Measurements from ENCODE around the gene NACC2.
A peak's percentile ranks its signal among the peaks of the same experiment; 100 is the strongest.

The NACC2 gene

GRCh38 chr9:136095070-136096058 is at the start of gene NACC2:
NACC2 (minus strand) TSS chr9:136095289; CDS start chr9:136050521, 44,768 bp downstream.
- no peak for ATAC-seq (ENCODE audit: low read depth)
- Mint-ChIP-seq H3K27ac (no peak within 1 kb of the TSS), H3K4me1 (peaks cover 9% of the 10 kb centered on the region), H3K36me3 (no peaks in the 10 kb centered on the region), H3K27me3 (peaks cover 27% of the 10 kb centered on the region), H3K4me3 (peak within 1 kb of the TSS; percentile 71), H3K9me3 (no peaks in the 10 kb centered on the region)
- no peak for DNase-seq (ENCODE audit: low spot score in 2 of 2)

DNA sequence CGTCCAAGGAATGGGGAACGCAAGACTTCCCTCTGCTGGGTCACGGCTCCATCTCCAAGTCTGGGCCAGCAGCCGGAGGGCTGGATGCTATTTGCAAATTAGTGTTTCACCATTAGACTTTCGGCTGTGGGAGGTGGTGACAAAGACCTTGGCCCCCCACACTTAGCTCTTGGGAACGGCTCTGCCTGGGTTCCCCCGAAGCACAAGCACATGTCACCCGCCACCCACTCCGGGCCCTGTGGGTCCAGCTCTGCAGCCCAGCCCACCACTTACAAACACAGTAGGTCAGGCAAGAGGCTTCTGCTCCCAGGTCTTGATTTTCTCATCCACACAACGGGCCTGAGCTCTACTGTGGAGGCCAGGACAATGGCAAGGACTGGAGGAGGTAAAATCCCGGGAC is 49.4 kb upstream of the NACC2 start:
- Mint-ChIP-seq H3K4me1 (no peaks in the 10 kb centered on the region), H3K27me3 (peaks cover 5% of the 10 kb centered on the region), H3K36me3 (no peaks in the 10 kb centered on the region), H3K4me3 (no peak overlapping the region), H3K9me3 (no peaks in the 10 kb centered on the region), H3K27ac (no peak overlapping the region)
- no peak for DNase-seq (ENCODE audit: low spot score in 2 of 2)
- no peak for ATAC-seq (ENCODE audit: low read depth)

DNA sequence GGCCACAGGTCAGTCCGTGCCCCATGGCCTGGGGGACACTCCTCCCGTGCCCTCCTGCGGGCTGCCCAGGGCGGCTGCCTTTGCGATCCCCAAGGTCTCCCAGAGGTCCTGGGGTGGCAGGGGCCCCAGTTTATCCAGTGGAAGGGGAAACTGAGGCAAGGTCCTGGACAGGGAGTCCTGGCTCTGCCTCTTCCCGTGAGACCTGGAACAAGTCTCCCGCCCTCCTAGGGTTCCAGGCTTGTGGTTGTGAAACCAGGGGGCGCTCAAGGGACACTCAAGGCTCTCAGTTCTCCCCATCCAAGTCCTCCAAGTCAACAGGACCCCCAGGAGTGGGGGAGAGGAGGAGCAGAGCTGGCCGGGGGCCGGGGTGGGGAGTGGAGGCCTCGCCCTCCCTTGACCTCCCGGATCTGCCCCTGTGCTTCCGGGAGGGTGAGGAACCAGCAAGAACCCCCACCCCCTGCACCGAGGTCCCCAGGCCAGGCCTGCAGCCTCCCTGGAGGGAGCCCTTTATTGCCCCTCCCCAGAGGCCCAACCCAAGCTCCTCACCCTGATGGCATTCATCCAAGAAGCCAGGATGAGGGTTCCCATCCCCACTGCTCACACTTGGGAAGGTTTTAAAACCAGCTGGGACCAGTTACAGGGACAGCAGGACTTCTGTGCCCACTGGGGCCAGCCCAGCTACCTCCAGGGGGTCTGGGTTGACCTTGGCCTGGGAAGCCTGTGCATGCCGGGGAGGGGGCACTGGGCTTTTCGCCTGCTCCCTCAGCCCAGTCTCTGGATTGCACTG is 48.3 kb upstream of the NACC2 start:
- no peak for ATAC-seq (ENCODE audit: low read depth)
- Mint-ChIP-seq H3K4me3 (no peak overlapping the region), H3K9me3 (no peaks in the 10 kb centered on the region), H3K36me3 (no peaks in the 10 kb centered on the region), H3K27ac (no peak overlapping the region), H3K4me1 (no peaks in the 10 kb centered on the region), H3K27me3 (peaks cover 5% of the 10 kb centered on the region)
- DNase-seq (ENCODE audit: low spot score in 2 of 2) = no peak

DNA sequence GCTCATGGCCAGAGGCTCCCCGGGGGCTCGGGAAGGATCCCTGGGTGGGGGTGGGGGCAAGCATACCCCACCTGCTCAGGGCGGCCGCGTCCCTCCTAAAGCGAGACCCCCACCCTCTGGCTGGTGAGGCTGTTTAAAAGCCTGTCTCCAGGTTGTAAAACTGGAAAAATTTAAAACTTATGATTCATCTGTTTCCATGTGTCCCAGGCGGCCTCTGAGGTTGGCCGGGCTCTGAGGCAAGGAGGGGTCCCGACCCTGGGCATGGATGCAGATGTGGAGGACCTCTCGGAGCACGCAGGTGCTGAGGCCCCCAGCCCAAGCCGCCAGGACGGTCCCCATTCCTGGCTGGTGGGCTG is 47.7 kb upstream of the NACC2 start:
- H3K36me3 Mint-ChIP-seq = no peaks in the 10 kb centered on the region
- DNase-seq (ENCODE audit: low spot score in 2 of 2) = no peak

DNA sequence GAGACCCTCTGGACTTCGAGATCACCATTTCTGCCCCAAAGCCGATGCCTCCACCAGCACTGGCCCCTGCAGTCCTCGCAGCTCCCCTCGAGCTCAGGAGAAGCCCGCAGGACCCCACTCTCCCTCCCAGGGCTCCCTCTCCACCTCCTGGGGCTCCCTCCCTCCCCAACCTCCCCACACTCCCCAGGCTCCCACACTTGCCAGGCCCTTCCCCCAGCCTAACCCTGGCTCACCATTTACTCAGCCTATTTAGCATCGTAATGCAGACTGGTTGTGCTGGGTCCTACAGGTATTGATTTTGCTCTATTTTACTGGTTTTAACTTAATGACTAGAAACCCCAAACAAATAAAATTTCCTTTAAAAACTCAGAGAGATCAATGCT is 47.3 kb upstream of the NACC2 start:
- H3K27me3 Mint-ChIP-seq = peaks cover 5% of the 10 kb centered on the region
- no peak for DNase-seq (ENCODE audit: low spot score in 2 of 2)
- H3K4me3 Mint-ChIP-seq = no peak overlapping the region
- no peak for ATAC-seq (ENCODE audit: low read depth)
- H3K36me3 Mint-ChIP-seq = no peaks in the 10 kb centered on the region
- H3K27ac Mint-ChIP-seq = no peak overlapping the region
- no peaks in the 10 kb centered on the region for H3K4me1 Mint-ChIP-seq
- no peaks in the 10 kb centered on the region for H3K9me3 Mint-ChIP-seq

More for the DNA sequence above, 47.7 kb upstream of the NACC2 start:
- no peak overlapping the region for H3K27ac Mint-ChIP-seq
- no peaks in the 10 kb centered on the region for H3K9me3 Mint-ChIP-seq
- peaks cover 5% of the 10 kb centered on the region for H3K27me3 Mint-ChIP-seq
- no peaks in the 10 kb centered on the region for H3K4me1 Mint-ChIP-seq
- ATAC-seq (ENCODE audit: low read depth) = no peak
- no peak overlapping the region for H3K4me3 Mint-ChIP-seq

DNA sequence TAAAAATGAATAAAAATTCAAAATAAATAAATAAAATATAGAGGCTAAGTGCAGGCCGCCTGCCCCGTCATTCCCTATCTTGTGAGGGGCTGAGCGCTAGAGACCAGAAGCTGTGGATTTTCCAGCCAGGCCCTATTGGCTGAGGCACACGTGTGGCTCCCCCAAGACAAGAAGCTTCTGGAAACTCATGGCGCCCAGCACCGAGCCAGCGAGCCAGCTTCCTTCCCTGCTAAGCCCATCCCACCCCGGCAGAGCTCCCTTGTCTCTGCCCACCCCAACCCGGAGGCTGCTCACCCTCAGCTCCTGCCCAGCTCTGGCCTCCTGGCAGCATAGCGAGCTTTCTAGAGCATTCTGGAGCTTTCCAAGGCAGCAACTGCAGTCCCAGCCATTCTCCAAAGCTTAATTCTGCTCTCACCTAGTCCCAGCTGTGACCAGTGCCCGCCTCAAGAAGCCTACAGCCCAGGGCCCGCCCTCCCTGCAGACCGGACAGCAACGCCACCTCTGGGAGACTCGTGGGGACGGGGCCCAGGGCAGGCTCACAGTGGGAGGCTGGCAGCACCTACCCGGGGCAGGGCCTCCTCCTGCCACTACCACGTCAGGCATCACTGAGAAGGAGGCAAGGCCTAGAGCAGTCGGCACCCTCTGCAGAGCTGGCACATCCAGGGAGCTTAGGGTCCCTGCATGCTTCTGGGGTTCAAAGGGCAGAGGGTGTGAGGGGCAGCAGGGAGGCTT is 46.8 kb upstream of the NACC2 start:
- no peaks in the 10 kb centered on the region for H3K36me3 Mint-ChIP-seq
- H3K4me3 Mint-ChIP-seq = no peak overlapping the region
- H3K27me3 Mint-ChIP-seq = peaks cover 8% of the 10 kb centered on the region
- H3K4me1 Mint-ChIP-seq = no peaks in the 10 kb centered on the region
- no peak overlapping the region for H3K27ac Mint-ChIP-seq
- DNase-seq (ENCODE audit: low spot score in 2 of 2) (no peak), ATAC-seq (ENCODE audit: low read depth) (no peak)
- no peaks in the 10 kb centered on the region for H3K9me3 Mint-ChIP-seq

- Mint-ChIP-seq H3K9me3 (no peaks in the 10 kb centered on the region), H3K27ac (no peak overlapping the region), H3K4me3 (no peak overlapping the region), H3K36me3 (no peaks in the 10 kb centered on the region), H3K27me3 (peaks cover 5% of the 10 kb centered on the region), H3K4me1 (no peaks in the 10 kb centered on the region)
- no peak for ATAC-seq (ENCODE audit: low read depth)
- no peak for DNase-seq (ENCODE audit: low spot score in 2 of 2)
These were observed 45.9 kb upstream of the NACC2 start for GRCh38 chr9:136140966-136141365.

DNA sequence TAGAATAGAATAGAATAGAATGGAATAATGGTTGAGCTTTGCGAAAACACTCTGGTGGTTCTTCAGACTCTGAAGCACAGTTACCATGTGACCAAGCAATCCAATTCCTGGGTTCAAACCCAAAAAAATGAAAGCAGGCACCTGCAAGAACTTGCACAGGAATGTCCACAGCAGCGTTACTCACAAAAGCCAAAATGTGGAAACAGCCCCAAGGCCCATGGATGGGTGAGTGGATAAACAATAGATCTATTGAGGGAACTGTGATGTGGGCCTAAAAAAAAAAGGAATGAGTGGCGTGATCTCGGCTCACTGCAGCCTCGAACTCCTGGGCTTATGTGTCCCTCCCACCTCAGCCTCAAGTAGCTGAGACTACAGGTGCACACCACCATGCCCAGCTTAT is 45.0 kb upstream of the NACC2 start:
- no peak overlapping the region for H3K4me3 Mint-ChIP-seq
- no peaks in the 10 kb centered on the region for H3K9me3 Mint-ChIP-seq
- no peak overlapping the region for H3K27ac Mint-ChIP-seq
- DNase-seq (ENCODE audit: low spot score in 2 of 2) = no peak
- H3K27me3 Mint-ChIP-seq = peaks cover 4% of the 10 kb centered on the region
- no peak for ATAC-seq (ENCODE audit: low read depth)
- H3K4me1 Mint-ChIP-seq = no peaks in the 10 kb centered on the region
- no peaks in the 10 kb centered on the region for H3K36me3 Mint-ChIP-seq

DNA sequence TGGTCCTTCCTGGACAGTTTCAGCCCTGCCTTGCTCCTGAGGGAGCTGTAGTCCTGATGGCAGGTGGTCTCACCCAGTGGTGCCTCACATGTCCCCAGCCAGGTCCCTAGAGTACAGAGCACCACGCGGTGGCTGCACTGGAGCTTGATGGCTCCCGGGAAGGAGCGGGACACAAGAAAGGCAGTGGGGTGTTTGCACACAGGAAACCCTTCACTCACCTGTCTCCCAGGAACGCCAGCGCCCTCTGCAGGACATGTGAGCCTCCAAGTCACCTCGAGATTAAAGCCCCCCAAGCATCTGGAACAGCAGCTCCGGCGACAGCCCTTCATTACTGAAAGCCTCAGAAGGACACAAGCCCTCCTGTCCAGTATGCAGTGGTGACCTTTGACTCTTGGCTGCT is 43.5 kb upstream of the NACC2 start:
- no peak overlapping the region for H3K27ac Mint-ChIP-seq
- ATAC-seq (ENCODE audit: low read depth) (no peak), DNase-seq (ENCODE audit: low spot score in 2 of 2) (no peak)
- peaks cover 4% of the 10 kb centered on the region for H3K4me1 Mint-ChIP-seq
- no peak overlapping the region for H3K4me3 Mint-ChIP-seq
- H3K9me3 Mint-ChIP-seq = no peaks in the 10 kb centered on the region
- peaks cover 10% of the 10 kb centered on the region for H3K27me3 Mint-ChIP-seq
- H3K36me3 Mint-ChIP-seq = no peaks in the 10 kb centered on the region

GRCh38 chr9:136137321-136138265 is 42.5 kb upstream of the NACC2 start:
- Mint-ChIP-seq H3K4me3 (no peak overlapping the region), H3K4me1 (peaks cover 6% of the 10 kb centered on the region), H3K36me3 (no peaks in the 10 kb centered on the region), H3K27me3 (peaks cover 12% of the 10 kb centered on the region), H3K27ac (no peak overlapping the region), H3K9me3 (no peaks in the 10 kb centered on the region)
- ATAC-seq (ENCODE audit: low read depth) (no peak), DNase-seq (ENCODE audit: low spot score in 2 of 2) (no peak)

DNA sequence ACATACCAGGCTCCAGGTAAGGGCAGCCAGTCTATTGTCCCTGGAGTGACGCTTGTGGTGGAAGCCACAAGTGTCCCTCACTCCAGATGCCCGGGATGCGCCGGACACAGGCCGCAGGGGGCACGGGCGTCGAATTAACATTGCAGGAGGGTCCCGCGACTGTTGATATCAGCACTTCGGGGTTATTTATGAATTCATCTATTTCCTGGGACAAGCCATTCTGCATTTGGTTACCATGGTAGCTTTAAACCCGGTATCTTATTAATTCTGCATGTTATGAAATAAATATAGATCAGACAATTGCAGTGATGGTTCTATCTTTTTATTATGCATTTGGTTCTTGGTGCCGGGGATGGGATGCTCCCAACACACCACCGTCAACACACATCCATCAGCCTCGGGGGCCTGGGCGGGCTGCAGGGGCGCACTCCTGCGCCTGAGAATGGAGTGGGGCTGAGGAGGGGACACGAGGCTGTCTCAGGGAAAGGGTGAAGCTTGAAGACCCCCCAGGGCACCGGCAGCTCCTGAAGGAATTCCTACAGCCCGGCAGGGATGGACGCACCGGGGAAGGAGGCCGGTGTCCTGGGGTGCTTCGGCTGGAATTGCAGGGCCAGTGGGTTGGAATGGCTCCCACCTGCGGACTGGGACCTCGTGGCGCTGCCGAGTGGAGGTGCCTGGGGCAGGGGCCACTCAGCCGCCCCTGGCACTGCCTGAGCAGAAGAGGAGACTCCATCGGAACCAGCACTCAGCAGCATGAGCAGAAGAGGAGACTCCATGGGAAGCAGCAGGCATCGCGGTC is 41.2 kb upstream of the NACC2 start:
- H3K4me3 Mint-ChIP-seq = no peak overlapping the region
- no peak for ATAC-seq (ENCODE audit: low read depth)
- no peaks in the 10 kb centered on the region for H3K9me3 Mint-ChIP-seq
- peaks cover 6% of the 10 kb centered on the region for H3K4me1 Mint-ChIP-seq
- no peaks in the 10 kb centered on the region for H3K36me3 Mint-ChIP-seq
- DNase-seq (ENCODE audit: low spot score in 2 of 2) = no peak
- peaks cover 16% of the 10 kb centered on the region for H3K27me3 Mint-ChIP-seq
- no peak overlapping the region for H3K27ac Mint-ChIP-seq

DNA sequence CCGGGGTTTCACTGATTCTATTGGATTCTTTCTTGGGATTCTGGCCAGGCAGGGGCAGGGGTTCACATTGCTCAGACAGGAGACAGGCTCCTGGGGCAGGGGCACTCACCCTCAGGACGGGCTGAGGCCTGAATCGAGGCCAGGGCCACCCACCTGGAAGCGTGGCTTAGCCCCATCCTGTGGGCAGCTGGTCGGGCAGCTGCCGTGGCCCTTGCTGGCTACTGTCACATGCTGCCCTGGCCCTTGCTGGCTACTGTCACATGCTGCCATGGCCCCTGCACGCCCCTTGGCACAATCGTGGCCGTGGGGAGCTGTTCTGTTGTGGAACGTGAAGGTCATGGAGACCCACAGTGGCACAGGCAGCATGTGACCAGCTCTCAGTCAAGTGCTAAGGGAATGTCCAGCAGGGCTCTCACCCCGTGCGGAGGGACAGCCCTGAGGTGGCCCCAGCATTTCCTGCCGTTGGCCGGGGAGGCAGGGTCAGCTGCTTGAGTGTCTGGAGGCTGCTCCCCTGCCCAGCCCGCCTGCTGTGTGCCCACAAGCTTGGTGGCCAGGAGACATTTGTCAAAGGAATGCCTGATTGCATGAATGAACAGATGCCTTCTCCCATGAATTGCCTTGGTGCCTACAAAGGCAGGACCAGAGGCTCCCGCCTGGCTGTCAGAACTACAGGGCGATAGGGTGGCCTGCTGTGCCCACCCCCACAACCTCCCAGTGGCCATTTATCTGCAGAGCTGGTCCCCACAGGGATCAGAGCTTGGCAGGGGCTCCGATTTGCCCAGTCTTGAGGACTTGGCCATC is 40.4 kb upstream of the NACC2 start:
- DNase-seq (ENCODE audit: low spot score in 2 of 2) = no peak
- no peak for ATAC-seq (ENCODE audit: low read depth)
- Mint-ChIP-seq H3K36me3 (no peaks in the 10 kb centered on the region), H3K4me1 (peaks cover 6% of the 10 kb centered on the region), H3K27ac (no peak overlapping the region), H3K9me3 (no peaks in the 10 kb centered on the region), H3K27me3 (peaks cover 20% of the 10 kb centered on the region), H3K4me3 (no peak overlapping the region)
